ENCODE measurements around the gene CREG2.
"Not testable (repeated sequence)": the region's sequence is repeated elsewhere in the genome, so short reads cannot be mapped to it uniquely, and the experiment has no call there.

CREG2 gene

DNA sequence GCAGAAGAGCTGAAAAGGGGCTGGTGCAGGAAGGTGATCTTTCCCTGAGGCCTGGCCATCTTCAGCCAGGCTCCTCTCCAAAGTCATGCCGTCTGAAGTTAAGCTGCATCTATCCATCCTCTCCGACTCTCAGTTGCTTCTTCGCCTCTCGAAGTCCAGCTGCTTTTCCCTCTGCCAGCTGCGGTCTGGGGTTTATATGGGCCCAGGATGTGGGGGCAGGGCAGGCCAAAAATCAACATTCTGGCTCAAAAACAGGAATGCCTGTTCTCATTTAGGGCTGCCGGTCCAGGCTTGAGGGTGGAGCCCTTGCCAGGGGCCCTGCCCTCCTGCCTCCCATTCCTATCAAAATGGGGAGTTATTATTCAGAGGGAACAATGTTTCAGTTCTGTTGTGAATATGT is 31.2 kb downstream of the CREG2 start:
- ChIA-PET CTCF (no interaction called here), POLR2A (no interaction called here)
- DNase-seq (ENCODE audit: extremely low spot score): no peak
- TF ChIP-seq FOXA1 (IDR thresholded peaks at IDR 0.05): no peak
- no peak for TF ChIP-seq LEF1 (IDR thresholded peaks at IDR 0.05; ENCODE audit: borderline replicate concordance)
- no peak for TF ChIP-seq SUZ12 (IDR thresholded peaks at IDR 0.05)
- TF ChIP-seq TARDBP (IDR thresholded peaks at IDR 0.05): no peak
- no peak for TF ChIP-seq FOXK2 (IDR thresholded peaks at IDR 0.05)
- TF ChIP-seq ELF4 (IDR thresholded peaks at IDR 0.05): no peak
- TF ChIP-seq HDGF (IDR thresholded peaks at IDR 0.05; ENCODE audit: borderline replicate concordance): no peak
- TF ChIP-seq CTBP1 (IDR thresholded peaks at IDR 0.05; ENCODE audit: borderline replicate concordance): no peak

DNA sequence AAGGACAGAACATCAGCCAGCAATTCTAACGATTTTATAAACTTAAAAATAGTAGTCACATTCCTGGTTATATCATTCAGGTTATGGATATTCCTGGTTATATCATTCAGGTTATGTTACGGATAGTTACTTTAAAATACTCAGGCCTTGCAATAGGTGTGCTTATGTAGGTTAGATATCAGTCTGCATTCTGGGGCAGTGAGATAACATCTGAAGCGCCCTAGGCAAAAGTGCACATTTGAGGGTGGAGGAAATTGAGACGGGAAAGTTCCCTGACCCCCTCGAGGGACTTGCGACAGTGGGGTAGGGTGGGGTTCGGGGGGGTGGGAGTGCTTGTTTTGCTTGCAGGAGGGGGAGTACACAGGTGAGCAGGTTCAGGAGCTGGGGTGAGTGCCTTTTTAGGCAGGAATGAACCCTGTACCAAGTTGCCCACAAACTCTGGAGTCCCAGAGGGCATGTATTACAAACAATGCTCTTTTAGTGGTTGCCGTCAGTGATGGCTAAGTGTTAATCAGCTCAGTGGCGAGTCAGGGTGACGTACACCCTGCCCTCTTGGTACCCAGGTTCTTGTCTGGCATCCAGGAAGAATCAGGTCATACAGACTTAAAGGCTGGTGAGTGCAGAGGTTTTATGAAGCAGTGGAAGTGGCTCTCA is 31.8 kb downstream of the CREG2 start:
- no peak for DNase-seq (ENCODE audit: extremely low spot score)
- POLR2A ChIA-PET: no interaction called here
- TF ChIP-seq BHLHE40 (IDR thresholded peaks at IDR 0.05; ENCODE audit: borderline replicate concordance) (no peak), ARNT (IDR thresholded peaks at IDR 0.05) (no peak), ELF4 (IDR thresholded peaks at IDR 0.05) (no peak), FOXM1 (IDR thresholded peaks at IDR 0.05; ENCODE audit: borderline replicate concordance) (no peak), SUZ12 (IDR thresholded peaks at IDR 0.05) (no peak), CTBP1 (IDR thresholded peaks at IDR 0.05; ENCODE audit: borderline replicate concordance) (no peak), HDGF (IDR thresholded peaks at IDR 0.05; ENCODE audit: borderline replicate concordance) (no peak), SP1 (IDR thresholded peaks at IDR 0.05) (no peak), L3MBTL2 (conservative IDR thresholded peaks at IDR 0.05) (no peak), NFRKB (IDR thresholded peaks at IDR 0.05) (no peak), FOXA1 (IDR thresholded peaks at IDR 0.05) (no peak), FOXK2 (IDR thresholded peaks at IDR 0.05) (no peak), LEF1 (IDR thresholded peaks at IDR 0.05; ENCODE audit: borderline replicate concordance) (no peak)
- TF ChIP-seq, protein P1, sequence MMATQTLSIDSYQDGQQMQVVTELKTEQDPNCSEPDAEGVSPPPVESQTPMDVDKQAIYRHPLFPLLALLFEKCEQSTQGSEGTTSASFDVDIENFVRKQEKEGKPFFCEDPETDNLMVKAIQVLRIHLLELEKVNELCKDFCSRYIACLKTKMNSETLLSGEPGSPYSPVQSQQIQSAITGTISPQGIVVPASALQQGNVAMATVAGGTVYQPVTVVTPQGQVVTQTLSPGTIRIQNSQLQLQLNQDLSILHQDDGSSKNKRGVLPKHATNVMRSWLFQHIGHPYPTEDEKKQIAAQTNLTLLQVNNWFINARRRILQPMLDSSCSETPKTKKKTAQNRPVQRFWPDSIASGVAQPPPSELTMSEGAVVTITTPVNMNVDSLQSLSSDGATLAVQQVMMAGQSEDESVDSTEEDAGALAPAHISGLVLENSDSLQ (IDR thresholded peaks at IDR 0.05): no peak
- CTCF ChIA-PET: interaction anchor here (0.8 to 1.5 kb wide), 2 partner anchors 13 to 32 kb away, joined by 3 to 7 read pairs; no protein-coding TSS in a partner anchor

DNA sequence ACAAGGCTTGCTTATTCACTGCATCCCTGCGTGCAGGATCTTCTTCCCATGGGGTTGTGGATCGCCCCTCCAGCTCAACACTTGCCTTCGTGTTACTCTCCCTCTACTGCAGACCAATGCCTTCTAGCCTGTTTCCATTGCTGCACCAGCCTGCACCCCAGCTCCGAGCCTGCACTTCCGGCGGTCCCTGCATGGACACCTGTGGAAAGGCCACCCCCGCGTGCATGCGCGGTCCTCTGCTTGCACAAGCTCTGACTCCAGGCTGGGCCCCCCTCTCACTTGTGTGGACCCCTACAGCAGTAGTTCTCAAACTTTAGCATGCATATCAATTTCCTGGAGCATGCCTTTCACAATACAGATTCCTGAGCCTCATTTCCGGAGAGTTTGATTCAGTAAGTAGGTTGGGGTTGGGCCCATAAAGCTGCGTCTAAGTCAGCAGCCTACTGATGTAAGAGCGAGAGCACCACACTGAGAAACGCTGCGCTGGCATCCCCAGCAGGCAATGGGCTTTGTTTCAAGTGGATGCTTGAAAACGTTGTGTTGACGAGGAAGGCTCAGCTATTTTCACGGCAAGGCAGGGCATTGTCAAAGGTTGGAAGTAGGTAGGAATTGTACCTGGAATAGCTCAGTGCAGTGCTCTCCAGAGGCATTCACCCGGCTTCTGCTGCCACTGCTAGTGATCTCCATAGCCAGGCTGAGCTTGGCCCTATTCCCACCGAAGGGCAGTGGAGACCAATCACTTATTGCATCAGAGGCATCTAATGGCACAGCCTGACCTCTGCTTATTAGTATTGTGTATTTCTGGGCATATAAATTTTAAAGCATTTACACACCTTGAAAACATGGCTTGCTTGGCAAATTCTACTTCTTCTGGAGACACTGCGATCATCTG is 32.6 kb downstream of the CREG2 start:
- DNase-seq (ENCODE audit: extremely low spot score): no peak
- TF ChIP-seq FOXK2 (IDR thresholded peaks at IDR 0.05): no peak
- TF ChIP-seq FOXA1 (IDR thresholded peaks at IDR 0.05): no peak
- TF ChIP-seq FOXM1 (IDR thresholded peaks at IDR 0.05; ENCODE audit: borderline replicate concordance): no peak
- TF ChIP-seq NFRKB (IDR thresholded peaks at IDR 0.05): no peak
- TF ChIP-seq, protein P1 (IDR thresholded peaks at IDR 0.05): no peak
- TF ChIP-seq TARDBP (IDR thresholded peaks at IDR 0.05): no peak
- no peak for TF ChIP-seq HDGF (IDR thresholded peaks at IDR 0.05; ENCODE audit: borderline replicate concordance)
- no peak for TF ChIP-seq ELF4 (IDR thresholded peaks at IDR 0.05)
- no peak for TF ChIP-seq SP1 (IDR thresholded peaks at IDR 0.05)
- TF ChIP-seq BHLHE40 (IDR thresholded peaks at IDR 0.05; ENCODE audit: borderline replicate concordance): no peak
- TF ChIP-seq LEF1 (IDR thresholded peaks at IDR 0.05; ENCODE audit: borderline replicate concordance): no peak
- no peak for TF ChIP-seq ARNT (IDR thresholded peaks at IDR 0.05)
- no peak for TF ChIP-seq ZNF384 (IDR thresholded peaks at IDR 0.05)
- no peak for TF ChIP-seq SUZ12 (IDR thresholded peaks at IDR 0.05)
- no peak for TF ChIP-seq CTBP1 (IDR thresholded peaks at IDR 0.05; ENCODE audit: borderline replicate concordance)
- ChIA-PET POLR2A (no interaction called here), CTCF (interaction anchor here (0.8 to 1.5 kb wide), 2 partner anchors 12 to 33 kb away, joined by 3 to 7 read pairs; no protein-coding TSS in a partner anchor)

DNA sequence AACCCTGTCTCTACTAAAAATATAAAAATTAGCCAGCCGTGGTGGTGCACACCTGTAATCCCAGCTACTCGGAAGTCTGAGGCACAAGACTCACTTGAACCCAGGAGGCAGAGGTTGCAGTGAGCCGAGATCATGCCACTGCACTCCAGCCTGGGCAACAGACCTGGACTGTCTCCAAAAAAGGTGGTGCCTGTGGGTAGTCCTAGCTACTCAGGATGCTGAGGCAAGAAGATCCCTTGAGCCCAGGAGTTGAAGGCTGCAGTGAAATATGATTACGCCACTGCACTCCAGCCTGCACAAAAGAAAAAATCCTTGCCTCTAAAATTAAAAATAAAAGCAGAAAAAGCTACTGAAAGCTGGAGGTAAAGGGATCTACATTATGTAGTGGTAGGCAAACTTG is 34.7 kb downstream of the CREG2 start:
- POLR2A ChIA-PET; CTCF ChIA-PET; DNase-seq (ENCODE audit: extremely low spot score): not testable (repeated sequence)

DNA sequence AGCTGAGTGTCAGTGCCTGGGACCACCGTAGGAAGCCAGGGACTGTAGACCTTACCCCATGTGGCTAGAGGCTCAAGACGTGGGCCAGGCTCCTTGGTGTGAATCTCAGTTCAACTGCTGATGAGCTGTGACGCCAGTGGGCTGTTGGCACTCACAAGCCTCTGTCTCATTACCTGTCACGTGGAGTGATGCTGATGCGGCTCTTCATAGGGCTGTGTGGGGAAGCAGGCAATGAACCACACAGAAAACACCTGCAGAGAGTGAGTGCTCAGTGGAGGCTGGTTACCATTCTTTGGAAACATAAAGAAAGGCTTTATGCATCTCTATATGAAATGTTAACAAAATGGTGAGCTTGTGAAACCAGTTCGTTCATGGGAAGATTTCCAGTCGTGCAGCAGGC is 36.1 kb downstream of the CREG2 start:
- POLR2A ChIA-PET: interaction anchor here (1.2 kb wide), 1 partner anchor 11 kb away, joined by 3 read pairs; no protein-coding TSS in a partner anchor
- no peak for TF ChIP-seq BHLHE40 (IDR thresholded peaks at IDR 0.05; ENCODE audit: borderline replicate concordance)
- TF ChIP-seq SP1 (IDR thresholded peaks at IDR 0.05): no peak
- CTCF ChIA-PET: interaction anchor here (2.4 kb wide), 1 partner anchor 10 kb away, joined by 13 read pairs; no protein-coding TSS in a partner anchor
- DNase-seq (ENCODE audit: extremely low spot score): no peak

DNA sequence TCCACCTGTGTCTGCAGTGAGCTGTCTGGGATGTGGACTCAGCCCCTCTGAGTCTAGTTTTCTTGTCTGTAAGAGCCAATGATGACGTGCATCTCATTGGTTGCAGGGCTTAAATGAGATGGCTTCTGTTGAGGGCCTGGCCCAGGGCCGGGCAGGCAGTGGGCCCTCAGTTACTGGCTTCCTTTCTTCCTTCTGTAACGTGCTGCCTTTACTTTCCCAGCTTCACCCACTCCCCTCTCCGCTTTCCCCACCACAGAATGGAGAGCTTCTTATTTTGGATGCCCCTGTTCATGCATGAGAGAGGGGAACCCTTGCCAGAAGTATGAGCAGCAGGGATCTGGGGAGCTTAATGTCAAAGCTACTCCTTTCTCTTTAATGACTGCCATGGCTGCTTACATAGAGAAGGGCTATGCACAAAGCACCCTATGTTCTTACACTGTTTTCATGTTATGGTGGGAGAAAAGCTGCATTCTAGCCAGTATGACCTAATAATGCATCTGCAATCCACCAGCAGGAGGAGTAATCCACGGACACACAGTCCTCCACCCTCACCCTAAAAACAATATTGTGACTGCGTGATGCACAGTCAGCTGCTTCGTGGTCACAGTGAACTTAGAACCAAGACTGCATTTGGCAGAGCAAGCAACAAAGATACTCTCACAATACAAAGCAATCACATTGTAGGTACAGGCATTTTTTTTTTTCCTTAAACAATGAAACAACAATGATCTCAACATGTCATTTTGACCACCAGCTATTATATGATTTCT is 37.2 kb downstream of the CREG2 start:
- TF ChIP-seq LEF1 (IDR thresholded peaks at IDR 0.05; ENCODE audit: borderline replicate concordance) (no peak), FOXK2 (IDR thresholded peaks at IDR 0.05) (no peak), TARDBP (IDR thresholded peaks at IDR 0.05) (no peak), L3MBTL2 (conservative IDR thresholded peaks at IDR 0.05) (no peak), FOXM1 (IDR thresholded peaks at IDR 0.05; ENCODE audit: borderline replicate concordance) (no peak), NFRKB (IDR thresholded peaks at IDR 0.05) (no peak)
- TF ChIP-seq, protein P1 (IDR thresholded peaks at IDR 0.05): no peak
- no peak for DNase-seq (ENCODE audit: extremely low spot score)
- ChIA-PET POLR2A (interaction anchor here (1.0 to 1.2 kb wide), 3 partner anchors 12 to 38 kb away, joined by 3 read pairs; partner anchors contain the start of gene CREG2), CTCF (interaction anchor here (0.7 to 2.4 kb wide), 6 partner anchors 8 to 339 kb away, joined by 3 to 15 read pairs (median 4); partner anchors contain the start of gene CREG2)
